Epidermal melanocyte (primary cell): ENCODE results near the gene RTTN.

Source experiments
- DNase-seq: peaks from one replicate; pipeline ENCODE4 v3.0.0; 2011; ENCODE audit warnings: low spot score; ENCODE audit not compliant: insufficient read length

RTTN gene

GRCh38 chr18:70085641-70086040 is 119.8 kb downstream of the RTTN start:
- no peak for DNase-seq

- DNase-seq: no peak
Observed at GRCh38 chr18:70082430-70082829, 123.1 kb downstream of the RTTN start.

- no peak for DNase-seq
Observed at GRCh38 chr18:70078106-70078505, 127.4 kb downstream of the RTTN start.

GRCh38 chr18:70075906-70076305 is 129.6 kb downstream of the RTTN start:
- no peak for DNase-seq

GRCh38 chr18:70074116-70074515 is 131.4 kb downstream of the RTTN start:
- DNase-seq: no peak

- no peak for DNase-seq
Observed at GRCh38 chr18:70073432-70073831, 132.1 kb downstream of the RTTN start.

- no peak for DNase-seq
Observed at GRCh38 chr18:70072678-70073077, 132.8 kb downstream of the RTTN start.

- DNase-seq: no peak
Observed at GRCh38 chr18:70069965-70070364, 135.5 kb downstream of the RTTN start.

GRCh38 chr18:70069382-70069781 is 136.1 kb downstream of the RTTN start:
- DNase-seq: no peak

- no peak for DNase-seq
Observed at GRCh38 chr18:70068981-70069380, 136.5 kb downstream of the RTTN start.

GRCh38 chr18:70059684-70060083 is 145.8 kb downstream of the RTTN start:
- DNase-seq: no peak

- no peak for DNase-seq
Observed at GRCh38 chr18:70058916-70059315, 146.6 kb downstream of the RTTN start.

GRCh38 chr18:70047931-70048603 is 157.4 kb downstream of the RTTN start:
- DNase-seq: no peak

GRCh38 chr18:70046796-70047195 is 158.7 kb downstream of the RTTN start:
- no peak for DNase-seq

GRCh38 chr18:70046207-70046606 is 159.3 kb downstream of the RTTN start:
- DNase-seq: no peak

- DNase-seq: no peak
Observed at GRCh38 chr18:70044632-70045031, 160.9 kb downstream of the RTTN start.

GRCh38 chr18:70041459-70042050 is 163.9 kb downstream of the RTTN start:
- no peak for DNase-seq

- DNase-seq: no peak
Observed at GRCh38 chr18:70039186-70039585, 166.3 kb downstream of the RTTN start.

- no peak for DNase-seq
Observed at GRCh38 chr18:70037431-70038061, 167.9 kb downstream of the RTTN start.

- no peak for DNase-seq
Observed at GRCh38 chr18:70036771-70037347, 168.6 kb downstream of the RTTN start.

GRCh38 chr18:70036168-70036567 is 169.3 kb downstream of the RTTN start:
- DNase-seq: no peak

- no peak for DNase-seq
Observed at GRCh38 chr18:70031221-70031620, 174.3 kb downstream of the RTTN start.

GRCh38 chr18:70030728-70031127 is 174.8 kb downstream of the RTTN start:
- DNase-seq: no peak
